Vagina (tissue), 2 donors: ENCODE measurements around the gene KCNJ15. TPM values are rescaled to one million over a fixed set of nuclear protein-coding genes. Genes with fewer than 3 reads are reported as not detected.
A peak's percentile ranks its signal among the peaks of the same experiment; 100 is the strongest.

ENCODE experiments used
- DNase-seq, 2 donors: peaks; one replicate each; pipeline ENCODE4 v3.0.0-alpha.2; 2017; ENCODE audit errors: extremely low spot score in 2 of 2
- H3K27ac ChIP-seq: fragments of 200-600 bp; sonication (generic); one replicate; pipeline ENCODE4 v1.5.1; 2019
- H3K27me3 ChIP-seq: fragments of 200-600 bp; sonication (generic); one replicate; pipeline ENCODE4 v1.5.1; 2019
- H3K36me3 ChIP-seq, 2 donors: fragments of 200-600 bp; sonication (generic); one replicate each; pipeline ENCODE4 v1.5.1; 2017 to 2019
- H3K4me1 ChIP-seq: fragments of 200-600 bp; sonication (generic); one replicate; pipeline ENCODE4 v1.5.1; 2019
- H3K4me3 ChIP-seq, 2 donors: fragments of 200-600 bp; sonication (generic); 1 replicate in 1 of 2; 2 replicates in 1 of 2; pipeline ENCODE4 v1.5.1; 2016 to 2019
- H3K9me3 ChIP-seq: fragments of 200-600 bp; sonication (generic); one replicate; pipeline ENCODE4 v1.5.1; 2019
- POLR2A ChIP-seq, 2 donors: fragments of 450-650 bp; IDR thresholded peaks; one replicate each; pipeline ENCODE4 v1.6.1; 2017; ENCODE audit warnings: antibody characterized with exemption in 2 of 2, mild to moderate bottlenecking in 2 of 2, moderate library complexity in 2 of 2
- POLR2AphosphoS5 ChIP-seq, 2 donors: sonication (generic); formaldehyde crosslinking; IDR thresholded peaks; one replicate each; pipeline ENCODE4 v1.9.0; 2017; ENCODE audit warnings: antibody characterized with exemption in 2 of 2, mild to moderate bottlenecking in 2 of 2, low read depth in 1 of 2; ENCODE audit not compliant: insufficient read depth in 1 of 2
- intact Hi-C: fragments of 100-400 bp; cut with DNase I; formaldehyde crosslinking; loops from one replicate; pipeline ENCODE4 v1.15.1; 2023
- total RNA-seq: library from RNA; depleted of rRNA; stranded (reverse); fragments of >200 nt; gene quantifications from one replicate; pipeline ENCODE4 v1.2.3, GENCODE V29; 2016
- TF ChIP-seq, protein P1 (sequence below), 3 experiments: fragments of 450-650 bp in 2 of 3; fragments of 200-600 bp in 1 of 3; sonication (generic) in 1 of 3; IDR thresholded peaks; one replicate each; pipeline ENCODE4 v1.5.1; 2017 to 2019; ENCODE audit warnings: antibody characterized with exemption in 3 of 3, mild to moderate bottlenecking in 2 of 3, moderate library complexity in 2 of 3

The KCNJ15 gene
- total RNA-seq, 1 donor from 2014 or later: 12.3 TPM

DNA sequence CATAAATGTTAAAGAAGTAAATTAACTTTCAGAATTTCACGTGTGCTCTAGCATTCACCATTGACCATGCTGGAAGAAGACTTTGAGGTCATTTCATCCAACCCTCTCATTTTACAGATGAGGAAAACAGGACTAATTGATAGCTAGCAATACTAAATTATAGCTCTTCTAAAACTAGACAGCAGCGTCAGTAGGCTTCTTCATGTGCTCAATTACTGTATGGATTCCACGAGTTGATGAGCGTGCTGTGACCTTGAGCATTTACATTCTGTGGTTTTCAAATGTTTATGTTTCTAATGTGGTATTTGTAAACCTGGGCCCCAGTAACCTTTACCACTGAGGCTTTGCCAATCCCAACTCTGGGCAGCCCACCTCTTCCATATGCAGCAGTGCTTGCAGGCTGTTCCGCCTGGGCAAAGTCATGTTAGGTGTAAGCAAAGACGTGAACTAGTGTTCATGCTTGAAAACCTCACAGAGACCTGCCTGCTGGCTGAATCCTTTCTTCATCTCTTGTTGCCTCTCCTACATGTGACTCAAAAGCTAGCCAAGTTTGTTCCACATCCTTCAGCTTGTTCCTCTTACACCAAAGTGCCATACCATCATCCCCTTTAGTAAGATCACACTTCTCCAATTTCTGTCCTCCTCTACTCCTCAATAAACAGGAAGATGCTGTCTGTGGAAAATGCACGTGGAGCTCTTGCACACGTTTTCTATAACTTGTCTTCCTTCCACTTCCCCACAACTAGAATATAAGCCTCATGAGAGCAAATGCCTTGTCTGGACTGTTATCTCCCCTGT, 17.2 kb downstream of the KCNJ15 start:
- H3K36me3 ChIP-seq: no peaks in the 10 kb centered on the region
- no peaks in the 10 kb centered on the region for H3K27me3 ChIP-seq
- TF ChIP-seq, protein P1, sequence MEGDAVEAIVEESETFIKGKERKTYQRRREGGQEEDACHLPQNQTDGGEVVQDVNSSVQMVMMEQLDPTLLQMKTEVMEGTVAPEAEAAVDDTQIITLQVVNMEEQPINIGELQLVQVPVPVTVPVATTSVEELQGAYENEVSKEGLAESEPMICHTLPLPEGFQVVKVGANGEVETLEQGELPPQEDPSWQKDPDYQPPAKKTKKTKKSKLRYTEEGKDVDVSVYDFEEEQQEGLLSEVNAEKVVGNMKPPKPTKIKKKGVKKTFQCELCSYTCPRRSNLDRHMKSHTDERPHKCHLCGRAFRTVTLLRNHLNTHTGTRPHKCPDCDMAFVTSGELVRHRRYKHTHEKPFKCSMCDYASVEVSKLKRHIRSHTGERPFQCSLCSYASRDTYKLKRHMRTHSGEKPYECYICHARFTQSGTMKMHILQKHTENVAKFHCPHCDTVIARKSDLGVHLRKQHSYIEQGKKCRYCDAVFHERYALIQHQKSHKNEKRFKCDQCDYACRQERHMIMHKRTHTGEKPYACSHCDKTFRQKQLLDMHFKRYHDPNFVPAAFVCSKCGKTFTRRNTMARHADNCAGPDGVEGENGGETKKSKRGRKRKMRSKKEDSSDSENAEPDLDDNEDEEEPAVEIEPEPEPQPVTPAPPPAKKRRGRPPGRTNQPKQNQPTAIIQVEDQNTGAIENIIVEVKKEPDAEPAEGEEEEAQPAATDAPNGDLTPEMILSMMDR (IDR thresholded peaks at IDR 0.05): no peak
- TF ChIP-seq POLR2AphosphoS5 (IDR thresholded peaks at IDR 0.05; ENCODE audit: insufficient read depth in 1 of 2, low read depth in 1 of 2): no peak
- TF ChIP-seq POLR2A (IDR thresholded peaks at IDR 0.05): no peak
- no peaks in the 10 kb centered on the region for H3K9me3 ChIP-seq
- no peak overlapping the region for H3K4me3 ChIP-seq
- intact Hi-C loops: no loop called here
- peaks cover 42% of the 10 kb centered on the region for H3K4me1 ChIP-seq
- DNase-seq: no peak
- no peak overlapping the region for H3K27ac ChIP-seq

DNA sequence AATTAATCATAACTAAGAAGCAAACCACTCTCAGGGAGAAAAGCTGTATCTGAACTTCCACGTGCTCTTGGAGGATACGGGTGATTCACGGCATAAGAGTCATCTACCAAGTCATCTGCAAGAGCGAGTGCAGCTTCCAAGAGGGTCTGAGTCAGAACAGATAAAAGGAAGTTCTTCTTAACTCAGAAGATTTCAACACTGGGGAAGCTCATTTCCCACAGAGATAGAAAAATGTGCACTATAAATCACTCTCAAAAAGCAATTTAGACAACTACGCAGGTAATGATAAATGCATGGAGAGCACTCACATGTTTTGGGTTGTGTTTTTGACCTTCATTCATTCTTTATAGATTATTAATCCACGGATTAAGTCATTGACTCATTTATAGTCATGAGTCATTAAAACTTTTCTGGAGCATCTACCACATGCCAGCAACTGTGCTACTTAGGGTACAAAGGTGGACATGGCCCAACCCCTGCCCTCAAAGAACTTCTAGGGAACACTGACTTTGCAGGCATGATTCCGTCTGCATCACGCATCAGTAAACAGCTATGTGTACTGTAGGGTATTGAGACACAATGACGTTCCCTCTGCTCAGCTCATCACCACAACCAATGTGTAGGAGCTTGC, 20.8 kb downstream of the KCNJ15 start:
- H3K9me3 ChIP-seq: no peaks in the 10 kb centered on the region
- H3K27ac ChIP-seq: no peak overlapping the region
- TF ChIP-seq, protein P1 (IDR thresholded peaks at IDR 0.05): no peak
- peak in 1 of 2 donors; percentile 83 for TF ChIP-seq POLR2AphosphoS5 (IDR thresholded peaks at IDR 0.05; ENCODE audit: insufficient read depth in 1 of 2, low read depth in 1 of 2)
- no peak for TF ChIP-seq POLR2A (IDR thresholded peaks at IDR 0.05)
- no peaks in the 10 kb centered on the region for H3K27me3 ChIP-seq
- no peak for DNase-seq
- peaks cover 11% of the 10 kb centered on the region for H3K4me1 ChIP-seq
- no peak overlapping the region for H3K4me3 ChIP-seq
- no peaks in the 10 kb centered on the region for H3K36me3 ChIP-seq
- intact Hi-C loops: no loop called here

DNA sequence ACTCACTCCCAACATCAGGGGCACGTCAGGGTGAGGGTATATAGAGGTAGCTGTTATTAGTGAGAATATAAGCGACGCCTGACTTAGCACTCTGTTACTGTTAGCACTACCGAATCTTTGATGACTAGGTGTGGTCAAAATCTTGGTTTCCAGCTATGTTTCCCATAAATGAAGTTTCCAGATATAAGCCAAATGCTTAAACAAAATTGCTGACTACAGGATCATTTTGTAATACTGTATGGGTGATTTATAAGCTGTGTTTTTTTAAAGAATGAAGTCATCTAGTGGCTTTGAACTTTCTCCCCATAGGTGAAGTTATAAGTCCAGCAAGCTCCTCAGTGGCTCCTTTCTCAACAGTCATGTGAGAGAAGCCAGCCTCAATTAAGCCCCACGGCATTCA, 23.7 kb downstream of the KCNJ15 start:
- Histone ChIP-seq H3K9me3 (no peaks in the 10 kb centered on the region), H3K4me3 (no peak overlapping the region), H3K27ac (no peak overlapping the region), H3K36me3 (no peaks in the 10 kb centered on the region), H3K4me1 (peaks cover 11% of the 10 kb centered on the region), H3K27me3 (no peaks in the 10 kb centered on the region)
- TF ChIP-seq, protein P1 (IDR thresholded peaks at IDR 0.05): no peak
- intact Hi-C loops: no loop called here
- no peak for DNase-seq

DNA sequence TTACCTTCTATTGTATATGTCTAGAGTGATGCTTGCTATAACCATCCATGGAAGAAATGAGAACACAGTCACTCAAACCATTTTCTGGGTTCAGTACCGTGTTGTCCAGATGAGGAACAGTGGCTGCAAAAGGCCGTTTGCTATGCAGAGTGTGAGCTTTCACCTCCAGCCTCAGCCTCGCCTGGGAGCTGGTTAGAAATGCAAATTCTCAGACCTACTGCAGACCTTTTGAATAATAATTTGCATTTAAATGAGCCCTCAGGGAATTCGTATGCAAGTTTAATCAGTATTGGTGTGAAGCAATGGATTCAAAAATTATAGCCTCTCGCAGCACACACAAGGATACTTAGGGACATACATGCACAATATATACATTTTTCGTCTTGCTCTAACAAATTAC, 24.1 kb downstream of the KCNJ15 start:
- no peak for DNase-seq
- TF ChIP-seq POLR2A (IDR thresholded peaks at IDR 0.05): no peak
- TF ChIP-seq, protein P1 (IDR thresholded peaks at IDR 0.05): no peak
- no peak for TF ChIP-seq POLR2AphosphoS5 (IDR thresholded peaks at IDR 0.05; ENCODE audit: insufficient read depth in 1 of 2, low read depth in 1 of 2)
- Histone ChIP-seq H3K27me3 (no peaks in the 10 kb centered on the region), H3K9me3 (no peaks in the 10 kb centered on the region), H3K27ac (no peak overlapping the region), H3K4me3 (no peak overlapping the region), H3K4me1 (peaks cover 11% of the 10 kb centered on the region), H3K36me3 (no peaks in the 10 kb centered on the region)
- intact Hi-C loops: no loop called here

DNA sequence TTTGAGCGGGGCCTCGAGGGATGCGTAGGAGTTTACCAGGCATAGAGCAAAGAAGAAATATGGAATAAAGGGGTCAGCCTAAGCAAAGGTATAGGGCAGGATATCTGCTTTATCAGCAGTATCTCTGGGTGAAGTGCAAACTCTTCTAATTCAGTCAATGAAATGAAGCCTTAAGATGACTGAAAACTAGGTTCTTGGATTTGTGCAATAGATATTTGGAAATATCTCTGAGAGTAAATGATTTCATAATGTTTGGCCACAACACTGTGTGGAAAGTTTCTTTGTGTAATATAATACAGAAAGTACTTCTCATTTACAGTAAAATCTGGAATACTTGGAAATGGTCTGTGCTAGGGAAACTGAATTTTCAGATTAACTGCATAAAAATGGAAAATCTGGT, 26.1 kb downstream of the KCNJ15 start:
- Histone ChIP-seq H3K27ac (no peak overlapping the region), H3K4me3 (no peak overlapping the region), H3K27me3 (no peaks in the 10 kb centered on the region), H3K4me1 (peaks cover 2% of the 10 kb centered on the region), H3K36me3 (no peaks in the 10 kb centered on the region), H3K9me3 (no peaks in the 10 kb centered on the region)
- TF ChIP-seq POLR2AphosphoS5 (IDR thresholded peaks at IDR 0.05; ENCODE audit: insufficient read depth in 1 of 2, low read depth in 1 of 2) (no peak), POLR2A (IDR thresholded peaks at IDR 0.05) (no peak)
- TF ChIP-seq, protein P1 (IDR thresholded peaks at IDR 0.05): no peak
- no peak for DNase-seq
- intact Hi-C loops: no loop called here
